ENCODE results near the gene TAC1.
"Not testable (repeated sequence)": the region's sequence is repeated elsewhere in the genome, so short reads cannot be mapped to it uniquely, and the experiment has no call there.

Gene TAC1, protein sequence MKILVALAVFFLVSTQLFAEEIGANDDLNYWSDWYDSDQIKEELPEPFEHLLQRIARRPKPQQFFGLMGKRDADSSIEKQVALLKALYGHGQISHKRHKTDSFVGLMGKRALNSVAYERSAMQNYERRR

DNA sequence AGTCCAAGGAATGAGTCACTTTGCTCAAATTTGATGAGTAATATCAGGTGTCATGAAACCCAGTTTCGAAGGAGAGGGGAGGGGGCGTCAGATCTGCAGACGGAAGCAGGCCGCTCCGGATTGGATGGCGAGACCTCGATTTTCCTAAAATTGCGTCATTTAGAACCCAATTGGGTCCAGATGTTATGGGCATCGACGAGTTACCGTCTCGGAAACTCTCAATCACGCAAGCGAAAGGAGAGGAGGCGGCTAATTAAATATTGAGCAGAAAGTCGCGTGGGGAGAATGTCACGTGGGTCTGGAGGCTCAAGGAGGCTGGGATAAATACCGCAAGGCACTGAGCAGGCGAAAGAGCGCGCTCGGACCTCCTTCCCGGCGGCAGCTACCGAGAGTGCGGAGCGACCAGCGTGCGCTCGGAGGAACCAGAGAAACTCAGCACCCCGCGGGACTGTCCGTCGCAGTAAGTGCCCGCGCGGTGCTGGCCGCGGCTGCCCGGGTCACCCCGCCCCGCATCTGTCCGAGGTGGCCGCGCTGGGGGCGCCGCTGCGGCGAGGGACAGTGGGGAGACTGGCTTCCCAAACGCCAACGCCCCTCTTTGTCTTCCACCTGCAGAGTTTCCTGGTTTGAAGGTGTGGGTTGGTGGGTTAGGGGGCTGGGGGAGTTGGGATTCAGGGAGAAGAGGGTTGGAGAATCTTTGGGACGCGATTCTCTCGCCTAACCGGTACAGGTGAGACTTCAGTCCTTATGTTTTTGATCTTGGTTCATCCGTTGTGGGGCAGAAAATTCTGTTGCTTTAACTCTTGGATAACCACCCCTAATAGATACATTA is at the start of gene TAC1:
TSS of gene TAC1 (plus strand) at position 351 of the 829 bp plus-strand sequence. CDS start 527 bp downstream, outside the sequence.
- DNase-seq (ENCODE audit: low read depth) = no peak

GRCh38 chr7:97685952-97686351 is 45.9 kb upstream of the TAC1 start:
- no peak for DNase-seq (ENCODE audit: low read depth)

DNA sequence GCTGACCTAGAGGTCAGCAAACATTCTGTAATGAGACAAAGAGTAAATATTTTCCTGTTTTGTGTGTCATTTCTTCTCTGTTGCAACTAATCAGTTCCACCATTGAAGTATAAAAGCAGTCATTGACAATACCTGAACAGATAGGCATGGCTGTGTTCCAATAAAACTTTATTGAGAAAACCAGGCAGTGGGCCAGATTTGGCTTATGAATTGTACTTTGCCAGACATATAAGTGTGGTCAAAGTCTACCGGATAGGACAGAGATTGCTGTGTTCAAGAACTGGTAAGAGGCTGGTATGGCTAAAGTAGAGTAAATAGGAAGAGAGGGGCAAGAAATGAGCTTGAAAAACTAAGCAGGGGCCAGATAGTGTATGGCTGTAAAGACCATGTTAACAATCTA is 38.3 kb upstream of the TAC1 start:
- no peak for DNase-seq (ENCODE audit: low read depth)

GRCh38 chr7:97694355-97694754 is 37.5 kb upstream of the TAC1 start:
- DNase-seq (ENCODE audit: low read depth) = no peak

DNA sequence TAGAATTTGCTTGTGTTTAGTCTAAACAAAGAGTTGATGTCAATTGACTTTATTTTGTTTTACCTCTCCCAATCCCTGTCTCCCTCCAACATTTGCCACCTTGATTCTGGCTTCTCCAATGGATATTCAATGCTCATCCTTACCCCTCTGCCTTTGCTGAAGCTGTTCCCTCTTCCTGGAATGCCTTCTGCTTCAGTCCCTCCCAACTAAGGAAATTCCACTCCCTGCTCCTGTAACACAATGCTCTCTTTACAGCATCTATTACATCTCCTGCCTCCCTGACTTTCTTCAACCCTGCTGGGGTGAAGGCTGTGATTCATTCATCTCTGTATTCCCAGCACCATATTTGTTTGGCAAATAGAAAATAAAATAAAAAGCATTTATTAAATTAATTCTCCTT is 34.5 kb upstream of the TAC1 start:
- no peak for DNase-seq (ENCODE audit: low read depth)

DNA sequence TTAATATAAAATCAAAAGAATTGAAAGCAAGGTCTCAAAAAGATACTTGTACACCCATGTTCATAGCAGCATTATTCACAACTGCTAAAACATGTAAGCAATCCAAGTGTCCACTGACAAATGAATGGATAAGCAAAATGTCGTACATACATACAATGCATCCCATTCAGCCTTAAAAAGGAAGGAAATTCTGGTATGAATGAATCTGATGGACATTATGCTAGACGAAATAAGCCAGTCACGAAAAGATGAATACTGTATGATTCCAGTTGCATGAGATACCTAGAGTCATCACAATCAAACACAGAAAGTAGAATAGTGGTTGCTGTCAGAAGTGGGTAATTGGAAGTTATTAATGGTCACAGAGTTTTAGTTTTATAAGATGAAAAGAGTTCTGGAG is 9.5 kb upstream of the TAC1 start:
- DNase-seq (ENCODE audit: low read depth) = no peak

DNA sequence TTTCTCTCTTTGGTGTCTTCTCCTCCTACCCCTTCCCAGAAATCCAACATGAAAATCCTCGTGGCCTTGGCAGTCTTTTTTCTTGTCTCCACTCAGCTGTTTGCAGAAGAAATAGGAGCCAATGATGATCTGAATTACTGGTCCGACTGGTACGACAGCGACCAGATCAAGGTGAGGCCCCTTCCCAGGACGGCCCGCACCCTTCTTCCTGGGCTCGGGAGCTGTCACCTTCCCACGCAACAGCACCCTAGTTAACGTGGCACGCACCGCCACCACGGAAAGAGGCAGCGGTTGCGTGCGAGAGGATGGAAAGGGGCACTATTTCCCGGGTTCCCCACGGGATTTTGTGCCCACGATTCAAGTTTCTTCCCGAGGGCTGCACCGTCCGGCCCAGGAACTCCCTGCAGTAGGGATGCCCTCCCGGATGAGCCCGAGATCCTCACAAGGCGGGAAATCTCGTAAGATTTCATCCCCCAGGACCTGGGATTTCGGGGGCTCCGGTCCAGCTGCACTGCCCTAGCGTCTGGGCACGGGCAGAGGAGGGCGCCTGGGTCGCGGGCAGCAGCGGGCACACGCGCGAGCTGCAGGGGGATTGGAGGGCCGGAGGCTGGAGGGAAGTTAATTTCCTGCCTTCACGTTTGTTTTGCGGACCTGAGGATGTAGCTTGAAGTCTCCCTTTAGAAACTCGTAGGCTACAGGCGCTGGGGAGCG is 834 bp downstream of the TAC1 start:
- no peak for DNase-seq (ENCODE audit: low read depth)

DNA sequence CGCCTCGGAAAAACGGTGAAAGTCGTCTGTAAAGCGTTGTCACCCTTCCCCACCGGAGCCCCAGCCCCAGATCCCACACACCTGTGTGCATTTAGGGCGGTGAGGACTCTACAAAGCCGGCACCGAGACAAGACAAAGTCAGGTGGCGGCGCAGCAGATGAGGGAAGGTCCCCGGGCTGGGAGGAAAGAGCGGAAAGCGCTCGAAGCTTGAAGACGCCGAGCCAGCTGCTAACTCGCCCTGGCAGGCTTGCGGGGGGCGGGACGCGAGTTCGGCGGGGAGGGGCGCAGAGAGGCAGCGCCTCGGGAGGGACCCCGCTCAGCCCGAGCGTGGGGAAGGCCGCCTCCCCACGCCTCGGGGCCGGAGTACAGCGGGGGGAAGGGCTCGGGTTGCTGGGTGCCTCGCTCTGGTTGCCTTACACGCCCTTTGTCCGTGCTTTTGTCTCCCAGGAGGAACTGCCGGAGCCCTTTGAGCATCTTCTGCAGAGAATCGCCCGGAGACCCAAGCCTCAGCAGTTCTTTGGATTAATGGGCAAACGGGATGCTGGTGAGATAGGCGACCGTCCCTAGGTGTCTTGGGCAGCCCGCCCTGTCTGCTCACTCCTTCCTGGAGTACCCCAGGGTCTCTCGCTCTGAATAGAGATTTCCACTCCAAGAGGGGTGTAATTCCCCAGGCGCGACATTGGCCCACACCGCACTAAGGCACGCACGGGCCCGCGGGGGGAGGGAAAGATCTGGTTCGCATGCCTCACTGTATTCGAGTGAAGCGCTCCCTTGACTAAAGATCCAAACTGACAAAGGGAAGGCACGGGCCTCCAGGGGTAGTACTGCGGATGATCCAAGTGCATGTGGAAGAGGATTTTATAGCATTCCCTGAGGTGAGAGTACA is 1.6 kb downstream of the TAC1 start:
- no peak for DNase-seq (ENCODE audit: low read depth)

GRCh38 chr7:97734255-97734654 is 2.4 kb downstream of the TAC1 start:
- DNase-seq (ENCODE audit: low read depth) = no peak

- DNase-seq (ENCODE audit: low read depth) = no peak
Measured at GRCh38 chr7:97735075-97735474, 3.2 kb downstream of the TAC1 start.

DNA sequence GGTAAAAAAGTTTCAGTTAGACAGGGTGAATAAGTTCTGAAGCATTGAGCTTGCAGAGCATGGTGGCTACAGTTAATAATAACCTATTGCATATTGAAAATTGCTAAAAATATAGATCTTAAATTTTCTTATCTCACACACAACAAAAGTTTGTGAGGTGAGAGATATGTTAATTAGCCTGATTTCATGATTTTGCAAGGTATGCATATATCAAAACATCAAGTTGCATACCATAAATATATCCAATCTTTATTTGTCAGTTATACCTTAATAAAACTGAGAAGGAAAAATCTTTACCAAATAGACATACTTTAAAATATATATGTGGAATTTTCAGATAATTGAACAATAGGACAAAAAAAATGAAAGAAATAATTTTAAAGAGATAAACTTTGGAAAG is 16.6 kb downstream of the TAC1 start:
- no peak for DNase-seq (ENCODE audit: low read depth)

DNA sequence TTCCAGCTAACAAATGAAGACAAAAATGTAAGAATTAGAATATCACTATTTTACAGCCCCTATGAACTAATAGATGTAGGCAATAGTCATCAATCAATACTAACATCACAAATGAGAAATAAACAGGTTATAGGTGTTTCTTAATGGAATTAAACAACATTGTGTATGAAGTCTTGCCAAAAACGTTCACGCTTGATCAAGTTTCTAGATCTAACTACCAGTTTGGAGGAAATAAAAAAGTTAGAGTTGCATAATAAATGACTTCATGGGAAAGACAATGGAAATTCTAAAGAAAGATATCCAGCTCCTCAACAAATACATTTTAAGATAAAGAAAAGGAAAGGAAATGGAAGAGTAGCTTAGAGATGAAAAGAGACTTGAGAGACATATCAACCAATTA is 19.7 kb downstream of the TAC1 start:
- no peak for DNase-seq (ENCODE audit: low read depth)

- no peak for DNase-seq (ENCODE audit: low read depth)
Measured at GRCh38 chr7:97752215-97752614, 20.3 kb downstream of the TAC1 start.

DNA sequence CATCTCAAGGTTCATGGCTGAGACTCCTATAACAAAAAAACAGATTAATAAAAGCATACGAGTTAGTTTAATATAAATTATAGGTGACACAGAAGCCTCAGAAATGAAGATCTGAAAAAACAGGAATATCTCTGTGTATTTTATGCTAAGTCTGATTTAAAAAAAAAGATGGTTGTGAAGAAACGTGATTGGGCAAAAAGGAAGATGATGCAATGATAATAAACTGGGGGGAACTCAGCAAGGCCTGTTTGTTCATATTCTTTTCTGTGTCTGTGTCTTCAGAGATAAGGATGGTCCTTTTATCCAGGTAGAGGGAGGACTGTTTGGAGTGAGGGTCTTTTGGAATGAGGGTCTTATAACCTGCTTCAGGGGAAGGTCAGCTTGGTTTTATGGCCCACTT is 25.9 kb downstream of the TAC1 start:
- no peak for DNase-seq (ENCODE audit: low read depth)

DNA sequence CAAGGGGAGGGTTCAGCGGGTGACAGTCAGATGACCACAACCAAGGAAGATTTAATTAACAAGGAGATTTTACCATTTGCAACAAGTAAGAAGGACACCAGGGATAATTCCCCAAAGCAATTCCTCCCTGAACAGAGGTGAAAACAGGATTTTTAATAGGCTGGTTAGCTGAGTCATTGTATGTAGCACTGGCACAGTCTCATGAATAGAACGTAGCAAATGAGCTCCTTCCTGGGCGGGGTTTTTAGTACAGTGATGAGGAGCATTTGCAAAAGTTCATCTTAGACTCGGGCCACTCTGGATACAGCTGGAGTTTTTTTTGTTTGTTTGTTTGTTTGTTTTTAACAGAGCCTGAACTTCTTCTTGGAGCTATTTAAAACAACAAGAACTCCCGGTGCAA is 39.0 kb downstream of the TAC1 start:
- DNase-seq (ENCODE audit: low read depth) = no peak

GRCh38 chr7:97771576-97771975 is 39.7 kb downstream of the TAC1 start:
- DNase-seq (ENCODE audit: low read depth) = no peak

DNA sequence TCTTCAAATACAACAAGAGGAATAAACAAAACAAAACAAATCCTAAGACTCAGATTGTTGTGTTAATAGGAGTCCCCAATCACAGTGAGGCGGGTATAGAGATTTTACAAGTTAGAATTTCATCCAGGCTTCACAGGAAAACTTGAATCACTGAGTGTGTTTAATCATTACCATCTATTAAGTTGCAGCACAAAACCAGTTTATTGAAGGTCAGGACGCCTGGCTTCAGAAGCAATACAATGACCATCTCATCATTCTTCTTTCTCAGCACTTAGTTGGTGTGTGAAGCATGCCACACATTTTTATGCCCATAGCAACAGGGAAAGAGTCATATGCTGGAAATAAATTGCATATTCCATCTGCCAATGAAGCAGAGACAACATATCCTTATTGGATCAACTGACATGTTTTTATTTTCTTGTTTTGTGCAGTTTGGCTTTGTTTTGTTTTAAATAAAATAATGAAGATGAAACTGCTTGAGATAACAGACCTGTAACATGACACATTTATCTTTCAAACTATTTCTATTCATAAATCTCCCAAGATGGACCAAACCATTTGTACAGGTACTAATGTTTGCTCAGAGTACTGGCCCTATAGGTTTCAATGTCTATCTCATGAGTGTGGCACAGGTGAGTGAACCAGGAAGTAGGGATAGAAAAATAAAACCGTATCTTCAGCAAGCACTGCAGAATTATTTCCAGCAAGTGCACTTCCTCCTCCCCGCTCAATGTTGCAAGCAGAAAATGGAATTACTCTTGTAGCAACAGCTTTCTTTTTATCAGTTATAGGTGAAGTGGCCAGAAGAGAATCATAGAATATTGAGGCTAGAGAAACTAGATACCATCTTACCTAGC is 40.4 kb downstream of the TAC1 start:
- DNase-seq (ENCODE audit: low read depth) = no peak

GRCh38 chr7:97786398-97786797 is 54.5 kb downstream of the TAC1 start:
- DNase-seq (ENCODE audit: low read depth) = not testable (repeated sequence)

All from GM04504 (cell line).